Coronary artery (tissue), 2 donors: ENCODE results near the gene TMEM151B.

Experiments used
- DNase-seq: peaks from one replicate; pipeline ENCODE4 v3.0.0-alpha.2; 2017; ENCODE audit warnings: low spot score
- H3K27ac ChIP-seq, 2 donors: fragments of 200-600 bp; sonication (generic); one replicate each; pipeline ENCODE4 v1.5.1; 2016 to 2019
- H3K4me3 ChIP-seq: fragments of 200-600 bp; sonication (generic); 2 replicates; pipeline ENCODE4 v1.5.1; 2016; ENCODE audit warnings: mild to moderate bottlenecking, moderate library complexity
- TF ChIP-seq, protein P1 (sequence below): fragments of 200-600 bp; sonication (generic); IDR thresholded peaks from one replicate; pipeline ENCODE4 v1.5.1; 2019; ENCODE audit warnings: antibody characterized with exemption

The TMEM151B gene

DNA sequence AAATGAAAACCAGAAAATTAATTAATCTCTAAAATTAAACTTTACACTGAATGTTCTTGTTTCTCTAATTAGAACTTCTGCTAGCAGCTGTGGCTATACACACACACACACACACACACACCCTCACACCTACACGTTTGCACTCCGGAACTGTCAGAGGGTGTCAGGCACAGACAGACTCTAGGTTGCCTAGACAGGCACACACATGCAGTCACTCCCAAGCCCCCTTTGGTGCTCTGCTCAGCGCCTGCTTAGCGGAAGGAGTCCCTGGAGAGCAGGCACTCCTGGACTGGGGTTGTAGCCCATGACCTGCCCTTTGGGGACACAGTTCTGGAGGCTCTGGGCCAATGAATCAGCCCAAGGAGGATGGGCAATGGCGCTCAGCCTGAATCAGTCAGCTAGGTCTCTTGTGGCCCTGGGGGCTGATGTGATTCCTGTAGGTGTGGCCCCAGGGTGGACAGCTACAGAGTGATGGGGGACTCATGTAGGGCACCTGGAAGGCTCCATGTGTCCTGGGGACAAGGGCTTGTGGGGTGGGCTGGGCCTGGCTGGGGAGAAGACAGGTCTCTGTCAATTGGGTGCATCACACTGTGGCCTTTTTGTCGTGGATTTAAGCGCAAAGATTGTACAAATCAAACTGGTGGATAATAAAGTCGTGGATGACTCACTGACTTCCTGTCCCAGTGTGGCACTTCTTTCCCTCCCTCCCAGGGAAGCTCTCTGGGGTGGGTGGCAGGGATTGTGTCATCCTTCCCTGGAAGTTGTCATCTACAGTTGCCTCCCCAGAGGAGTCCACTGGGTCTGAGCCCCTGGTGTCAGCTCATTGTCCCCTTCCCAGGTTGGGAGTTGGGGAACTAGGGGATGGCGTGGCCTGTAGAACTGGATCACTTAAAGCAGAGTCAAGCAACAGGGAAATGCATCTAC is 8.8 kb downstream of the TMEM151B start:
- Histone ChIP-seq H3K4me3 (no peak overlapping the region), H3K27ac (no peak overlapping the region)
- TF ChIP-seq, protein P1, sequence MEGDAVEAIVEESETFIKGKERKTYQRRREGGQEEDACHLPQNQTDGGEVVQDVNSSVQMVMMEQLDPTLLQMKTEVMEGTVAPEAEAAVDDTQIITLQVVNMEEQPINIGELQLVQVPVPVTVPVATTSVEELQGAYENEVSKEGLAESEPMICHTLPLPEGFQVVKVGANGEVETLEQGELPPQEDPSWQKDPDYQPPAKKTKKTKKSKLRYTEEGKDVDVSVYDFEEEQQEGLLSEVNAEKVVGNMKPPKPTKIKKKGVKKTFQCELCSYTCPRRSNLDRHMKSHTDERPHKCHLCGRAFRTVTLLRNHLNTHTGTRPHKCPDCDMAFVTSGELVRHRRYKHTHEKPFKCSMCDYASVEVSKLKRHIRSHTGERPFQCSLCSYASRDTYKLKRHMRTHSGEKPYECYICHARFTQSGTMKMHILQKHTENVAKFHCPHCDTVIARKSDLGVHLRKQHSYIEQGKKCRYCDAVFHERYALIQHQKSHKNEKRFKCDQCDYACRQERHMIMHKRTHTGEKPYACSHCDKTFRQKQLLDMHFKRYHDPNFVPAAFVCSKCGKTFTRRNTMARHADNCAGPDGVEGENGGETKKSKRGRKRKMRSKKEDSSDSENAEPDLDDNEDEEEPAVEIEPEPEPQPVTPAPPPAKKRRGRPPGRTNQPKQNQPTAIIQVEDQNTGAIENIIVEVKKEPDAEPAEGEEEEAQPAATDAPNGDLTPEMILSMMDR: no peak
- DNase-seq: no peak

DNA sequence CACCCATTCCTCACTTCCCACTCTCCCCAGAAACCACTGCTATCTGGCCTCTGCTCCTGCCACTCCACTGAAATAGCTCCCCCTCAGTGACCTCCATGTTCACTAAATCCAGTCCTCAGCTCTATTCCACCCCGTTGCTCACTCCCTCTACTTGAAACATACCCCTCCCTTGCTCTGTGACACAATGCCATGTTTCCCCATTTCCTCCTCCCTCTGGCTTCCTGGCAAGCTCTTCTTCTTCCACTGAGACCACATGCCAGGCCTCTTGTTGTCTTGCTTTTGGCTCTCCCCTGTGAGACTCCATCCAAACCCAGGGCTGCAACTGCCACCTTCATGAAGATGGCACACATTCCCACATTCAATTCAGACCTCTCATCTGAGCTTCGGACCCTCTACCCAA is 13.9 kb downstream of the TMEM151B start:
- H3K27ac ChIP-seq: no peak overlapping the region
- TF ChIP-seq, protein P1: no peak

DNA sequence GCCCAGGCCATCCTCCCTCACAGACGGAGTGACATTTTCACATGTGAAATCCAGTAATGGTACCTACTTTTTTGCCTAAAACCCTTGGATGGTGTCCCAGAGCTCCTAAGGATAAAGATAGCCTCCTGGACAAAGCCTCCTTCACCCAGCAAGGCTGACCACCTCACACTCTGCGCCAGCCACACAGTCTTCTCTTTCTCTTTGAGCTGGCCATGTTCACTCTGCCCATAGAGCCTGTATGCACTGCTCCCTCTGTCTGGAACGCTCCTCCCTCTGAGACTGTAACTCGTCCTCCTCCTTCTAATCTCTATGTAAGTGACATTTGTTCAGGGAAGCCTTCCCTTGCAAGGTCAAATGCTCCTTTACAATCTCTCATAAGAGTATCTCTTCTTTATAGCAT is 14.6 kb downstream of the TMEM151B start:
- TF ChIP-seq, protein P1: no peak
- no peak overlapping the region for H3K27ac ChIP-seq
- no peak for DNase-seq
- no peak overlapping the region for H3K4me3 ChIP-seq

More for the DNA sequence above, 13.9 kb downstream of the TMEM151B start:
- no peak for DNase-seq
- no peak overlapping the region for H3K4me3 ChIP-seq

DNA sequence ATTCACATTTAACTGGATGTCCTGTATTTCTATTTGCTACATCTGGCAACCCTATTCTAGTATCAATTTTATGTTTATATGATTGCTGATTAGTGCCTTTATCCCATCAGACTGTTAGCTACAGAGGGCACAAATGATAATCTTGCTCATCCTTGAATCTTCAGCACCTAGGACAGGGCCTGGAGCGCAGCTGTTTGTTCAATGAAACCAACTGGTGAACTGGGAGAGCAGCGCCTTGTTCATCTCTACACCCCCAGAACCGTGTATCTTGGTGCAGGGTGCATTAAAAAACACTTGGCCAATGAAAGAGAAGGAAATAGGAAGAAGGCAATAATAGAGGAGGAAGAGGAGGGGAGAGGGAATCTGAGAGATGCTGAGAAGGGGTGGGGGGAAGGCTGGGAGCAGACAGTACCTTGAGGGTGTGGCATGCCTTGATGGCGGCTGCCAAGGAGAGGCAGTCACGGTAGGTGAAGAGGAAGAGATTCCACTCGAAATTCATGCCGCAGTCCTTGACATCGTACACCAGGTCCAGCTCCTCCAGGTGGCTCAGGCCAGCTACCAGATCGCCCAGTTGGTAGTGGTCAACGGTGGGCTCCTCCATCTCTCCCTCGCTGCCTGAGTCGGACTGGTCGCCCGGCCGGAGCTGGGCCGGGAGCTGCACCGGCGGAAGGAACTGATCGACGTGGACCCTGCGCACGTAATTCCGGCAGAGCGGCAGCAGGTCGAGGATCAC is 15.5 kb downstream of the TMEM151B start:
- no peak for DNase-seq
- Histone ChIP-seq H3K27ac (no peak overlapping the region), H3K4me3 (no peak overlapping the region)
- TF ChIP-seq, protein P1: no peak

DNA sequence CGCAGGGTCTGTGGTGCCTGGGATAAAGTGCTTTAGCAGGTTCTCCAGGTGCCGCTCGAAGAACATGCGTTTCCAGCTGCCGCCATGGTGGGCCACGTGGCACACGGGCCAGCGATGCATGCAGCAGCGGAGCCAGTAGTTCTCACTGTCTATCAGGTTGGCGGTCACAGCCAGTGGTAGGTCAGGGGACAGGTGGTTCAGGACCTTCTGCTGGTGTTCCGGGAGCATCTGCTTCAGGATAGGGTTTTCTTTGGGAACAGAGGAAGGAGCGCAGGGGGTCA is 16.0 kb downstream of the TMEM151B start:
- Histone ChIP-seq H3K27ac (no peak overlapping the region), H3K4me3 (no peak overlapping the region)
- TF ChIP-seq, protein P1: no peak
- no peak for DNase-seq

DNA sequence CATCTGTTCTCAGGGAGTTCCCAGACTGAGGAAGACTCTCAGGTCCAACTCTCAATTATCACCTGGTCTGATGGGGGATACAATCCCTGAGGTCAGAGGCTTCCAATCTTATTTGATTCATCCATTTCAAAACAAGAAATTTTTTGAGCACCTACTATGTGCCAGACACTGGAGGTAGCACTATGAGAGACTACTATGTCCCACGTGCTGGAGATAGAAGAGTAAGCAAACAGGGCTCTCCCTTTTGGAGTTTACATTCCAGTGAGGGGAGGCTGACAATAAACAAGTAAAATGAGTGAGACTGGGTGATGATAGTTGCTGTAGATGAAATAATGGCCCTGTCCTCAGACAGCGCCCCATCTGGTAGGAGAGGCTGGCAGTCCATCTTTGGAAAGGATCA is 16.5 kb downstream of the TMEM151B start:
- TF ChIP-seq, protein P1: no peak
- H3K27ac ChIP-seq: no peak overlapping the region
- DNase-seq: no peak
- H3K4me3 ChIP-seq: no peak overlapping the region
